HG03521 (cell line): Measurements from ENCODE around the gene NR1D2.
"Not testable (repeated sequence)": the region's sequence is repeated elsewhere in the genome, so short reads cannot be mapped to it uniquely, and the experiment has no call there.

Experiments
- ATAC-seq: cut with Tn5 transposase; IDR thresholded peaks from one replicate; pipeline ENCODE4 v1.9.1; 2021; ENCODE audit warnings: mild to moderate bottlenecking, moderate library complexity; ENCODE audit not compliant: unreplicated experiment

The NR1D2 gene

GRCh38 chr3:24002129-24002528, 57.0 kb downstream of the NR1D2 start:
- ATAC-seq = no peak

GRCh38 chr3:24003466-24003865, 58.4 kb downstream of the NR1D2 start:
- ATAC-seq = no peak

DNA sequence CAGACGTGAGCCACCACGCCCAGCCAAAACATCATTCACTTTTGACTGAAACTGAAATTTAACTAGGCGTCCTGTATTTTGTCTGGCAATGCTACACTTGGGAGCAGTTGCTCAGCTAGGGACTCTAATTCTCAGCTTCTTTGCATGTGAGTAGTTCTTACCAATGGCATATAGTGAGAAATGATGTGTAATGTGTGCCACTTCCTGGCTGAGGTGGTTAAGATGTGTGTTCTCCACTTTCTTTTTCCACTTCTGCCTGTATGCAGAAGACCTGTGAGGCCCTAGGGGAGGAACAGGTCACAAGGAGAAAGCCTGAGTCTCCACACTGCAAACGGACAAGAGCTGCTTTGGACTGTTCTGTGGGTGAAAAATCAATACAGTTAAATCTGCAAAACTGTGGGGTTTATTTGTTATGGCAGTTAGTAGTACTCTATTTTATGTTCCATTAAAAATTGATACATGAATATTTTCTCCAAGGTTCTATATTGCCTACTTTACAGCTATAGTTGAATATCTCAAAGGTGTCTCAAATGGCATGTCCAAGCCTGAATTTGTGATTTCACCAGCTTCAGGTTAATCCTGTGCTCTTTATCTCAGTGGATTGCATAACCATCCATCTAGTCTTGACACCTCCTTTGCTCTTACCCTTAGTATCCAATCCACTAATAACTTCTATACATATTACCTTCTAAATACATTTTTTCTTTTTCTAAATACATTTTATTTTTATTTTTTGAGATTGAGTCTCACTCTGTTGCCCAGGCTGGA, 59.3 kb downstream of the NR1D2 start:
- ATAC-seq = peak; percentile 83

DNA sequence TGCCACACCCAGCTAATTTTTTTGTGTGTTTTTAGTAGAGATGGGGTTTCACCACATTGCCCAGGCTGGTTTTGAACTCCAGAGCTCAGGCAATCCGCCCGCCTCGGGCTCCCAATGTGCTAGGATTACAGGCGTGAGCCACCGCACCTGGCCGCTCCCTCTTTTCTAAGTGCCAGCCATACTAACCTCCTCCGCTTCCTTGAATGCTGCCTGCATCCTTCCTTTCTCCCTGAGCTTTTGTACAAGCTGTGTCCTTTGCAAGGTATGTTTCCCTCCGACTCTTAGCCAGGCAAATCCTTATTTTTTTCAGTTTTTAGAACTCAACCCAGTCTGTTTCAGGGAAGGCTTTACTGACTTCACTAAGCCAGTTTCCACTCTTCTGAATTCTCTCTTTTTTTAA, 60.6 kb downstream of the NR1D2 start:
- no peak for ATAC-seq

DNA sequence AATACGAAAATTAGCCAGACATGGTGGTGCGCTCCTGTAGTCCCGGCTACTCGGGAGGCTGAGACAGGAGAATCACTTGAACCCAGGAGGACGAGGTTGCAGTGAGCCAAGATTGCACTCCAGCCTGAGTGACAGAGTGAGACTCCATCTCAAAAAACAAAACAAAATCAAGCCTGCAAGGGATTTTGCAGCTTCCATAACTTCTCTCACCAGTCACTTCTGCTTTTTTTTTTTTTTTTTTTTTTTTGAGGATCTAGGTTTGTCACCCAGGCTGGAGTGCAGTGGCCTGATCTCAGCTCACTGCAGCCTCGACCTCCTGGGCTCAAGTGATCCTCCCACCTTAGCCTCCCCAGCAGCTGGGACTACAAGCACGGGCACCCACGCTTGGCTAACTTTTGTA, 65.7 kb downstream of the NR1D2 start:
- ATAC-seq = not testable (repeated sequence)

GRCh38 chr3:24012589-24013269, 67.6 kb downstream of the NR1D2 start:
- ATAC-seq = no peak

DNA sequence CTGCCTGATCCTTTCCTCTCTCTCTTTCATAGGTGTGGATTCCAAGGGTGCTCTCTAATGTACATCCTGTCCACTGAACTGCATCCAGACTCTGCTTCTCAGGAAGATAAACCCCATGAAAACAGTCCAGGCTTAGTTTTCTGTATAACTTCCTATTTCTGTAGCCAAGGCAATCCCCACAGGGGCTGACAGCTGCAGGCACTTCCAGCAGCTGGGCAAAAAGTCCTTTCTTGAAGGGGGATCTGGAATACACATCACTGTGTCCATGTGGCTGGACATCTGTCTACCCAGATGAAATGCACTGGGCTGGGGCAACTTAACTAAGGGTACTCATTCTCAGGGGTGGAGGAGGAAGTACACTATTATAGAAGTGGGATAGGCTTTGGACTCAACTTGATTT, 72.2 kb downstream of the NR1D2 start:
- no peak for ATAC-seq

DNA sequence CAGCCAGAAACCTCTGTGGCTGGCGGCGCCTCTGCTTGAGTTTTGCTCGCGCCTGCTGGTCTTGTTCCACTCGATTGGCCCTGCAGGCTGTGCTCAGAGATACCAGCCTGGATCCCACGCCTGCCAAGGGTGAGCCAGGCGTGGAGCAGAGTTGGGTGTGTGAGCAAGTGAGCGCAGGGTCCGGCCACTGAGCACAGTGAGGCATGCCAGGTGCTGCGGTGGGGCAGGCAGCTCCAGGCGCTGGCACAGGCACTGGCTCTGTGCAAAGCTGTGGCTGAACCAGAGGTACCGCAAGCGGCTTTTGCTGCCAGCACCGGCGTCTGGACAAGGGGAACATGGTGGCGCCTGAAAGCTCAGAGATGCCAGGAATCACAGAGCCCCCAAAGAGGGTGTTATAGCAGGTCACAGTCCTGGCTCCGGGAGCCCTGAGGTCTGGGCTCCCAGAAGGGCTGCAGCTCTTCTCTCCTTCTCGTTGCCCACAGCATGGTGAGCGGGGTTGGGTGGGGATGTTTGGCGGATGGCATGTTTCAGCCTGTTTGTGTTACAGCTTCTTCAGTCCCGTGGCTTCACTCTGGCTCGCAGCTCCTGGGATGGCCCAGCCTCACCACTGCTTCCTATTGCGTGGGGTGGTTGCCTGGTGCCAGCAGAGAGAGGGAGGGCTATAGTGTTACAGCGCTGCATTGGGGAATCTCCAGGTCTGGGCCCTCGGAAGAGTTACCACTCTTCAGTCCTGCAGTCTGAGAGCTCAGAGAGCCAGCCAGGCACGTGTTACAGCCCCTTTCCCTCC, 73.9 kb downstream of the NR1D2 start:
- no peak for ATAC-seq

- ATAC-seq = no peak
Measured at GRCh38 chr3:24019585-24019984, 74.5 kb downstream of the NR1D2 start.

GRCh38 chr3:24020036-24020691, 75.1 kb downstream of the NR1D2 start:
- no peak for ATAC-seq

DNA sequence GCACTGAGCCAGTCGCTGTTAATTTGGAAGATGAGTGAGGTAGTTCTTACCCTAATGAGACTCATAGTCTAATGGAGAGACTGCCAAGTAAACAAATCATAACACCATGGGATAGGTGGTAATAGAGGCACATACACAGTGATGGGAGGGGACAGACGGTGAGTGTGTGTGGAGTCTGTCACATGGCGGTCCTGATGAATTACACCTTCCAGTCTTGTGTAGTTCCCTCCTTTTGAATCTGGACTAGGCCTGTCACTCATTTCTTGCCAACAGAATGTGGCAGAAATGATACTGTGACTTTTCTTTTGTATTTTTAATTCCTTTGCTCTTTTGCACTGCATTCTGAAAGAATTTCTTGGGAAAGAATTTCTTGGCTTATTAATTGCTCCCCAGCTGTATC, 78.1 kb downstream of the NR1D2 start:
- no peak for ATAC-seq

- ATAC-seq = no peak
Measured at GRCh38 chr3:24025805-24026204, 80.7 kb downstream of the NR1D2 start.

DNA sequence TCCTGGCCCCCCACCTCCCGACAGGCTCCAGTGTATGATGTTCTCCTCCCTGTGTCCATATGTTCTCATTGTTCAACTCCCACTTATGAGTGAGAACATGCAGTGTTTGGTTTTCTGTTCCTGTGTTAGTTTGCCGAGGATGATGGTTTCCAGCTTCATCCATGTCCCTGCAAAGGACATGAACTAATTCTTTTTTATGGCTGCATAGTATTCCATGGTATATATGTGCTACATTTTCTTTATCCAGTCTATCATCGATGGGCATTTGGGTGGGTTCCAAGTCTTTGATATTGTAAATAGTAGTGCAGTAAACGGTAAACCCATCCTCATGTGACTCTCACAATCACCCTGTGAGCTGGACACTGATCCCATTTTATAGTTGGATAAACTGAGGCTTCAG, 81.6 kb downstream of the NR1D2 start:
- not testable (repeated sequence) for ATAC-seq

DNA sequence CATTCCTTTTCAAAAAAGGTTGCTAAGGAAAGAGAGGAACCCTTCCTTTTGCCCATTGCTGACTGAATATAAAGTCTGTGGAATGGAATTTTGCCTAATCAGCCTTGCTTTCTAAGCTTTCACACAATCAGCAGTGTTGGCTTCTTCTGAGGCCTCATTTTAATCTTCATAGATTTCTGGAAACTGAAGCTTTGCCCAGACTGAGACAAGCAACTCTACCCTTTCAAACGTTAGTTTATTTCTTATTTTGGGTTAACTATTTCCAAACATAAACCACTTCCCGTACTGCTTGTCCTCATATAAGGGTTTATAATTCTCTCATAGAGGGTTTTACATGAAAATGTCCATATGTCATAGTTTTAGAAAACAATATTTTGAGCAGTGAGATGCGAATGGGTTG, 82.9 kb downstream of the NR1D2 start:
- no peak for ATAC-seq
